HEK293T (cell line): ENCODE measurements around the gene ELOVL2.

Source experiments
- CTCF ChIA-PET: fragments of 350-600 bp; formaldehyde crosslinking; extraction: SDS; loops from one replicate; lab custom pipeline; 2021; ENCODE audit warnings: antibody characterized with exemption, inconsistent platforms; lab: Yijun Ruan, JAX
- POLR2A ChIA-PET: fragments of 350-600 bp; formaldehyde crosslinking; extraction: SDS; loops from one replicate; lab custom pipeline; 2020; ENCODE audit warnings: antibody characterized with exemption, inconsistent platforms; lab: Yijun Ruan, JAX
- DNase-seq: peaks from one replicate; pipeline ENCODE4 v3.0.0; 2012; ENCODE audit warnings: mixed read lengths; ENCODE audit errors: extremely low spot score
- ARNT ChIP-seq: fragments of 450-650 bp; IDR thresholded peaks from 2 replicates; pipeline ENCODE4 v1.6.1; 2017; ENCODE audit warnings: mild to moderate bottlenecking
- BHLHE40 ChIP-seq: fragments of 450-650 bp; IDR thresholded peaks from 2 replicates; pipeline ENCODE4 v1.6.1; 2016; ENCODE audit warnings: mild to moderate bottlenecking, moderate library complexity, borderline replicate concordance
- CTBP1 ChIP-seq: fragments of 450-650 bp; IDR thresholded peaks from 2 replicates; pipeline ENCODE4 v1.6.1; 2016; ENCODE audit warnings: borderline replicate concordance
- ELF4 ChIP-seq: fragments of 450-650 bp; IDR thresholded peaks from 2 replicates; pipeline ENCODE4 v1.6.1; 2017; ENCODE audit warnings: antibody characterized with exemption
- FOXA1 ChIP-seq: fragments of 450-650 bp; IDR thresholded peaks from 2 replicates; pipeline ENCODE4 v1.6.1; 2016; ENCODE audit warnings: mild to moderate bottlenecking
- FOXK2 ChIP-seq: fragments of 450-650 bp; IDR thresholded peaks from 2 replicates; pipeline ENCODE4 v1.6.1; 2016; ENCODE audit warnings: mild to moderate bottlenecking
- FOXM1 ChIP-seq: fragments of 450-650 bp; IDR thresholded peaks from 2 replicates; pipeline ENCODE4 v1.6.1; 2017; ENCODE audit warnings: mild to moderate bottlenecking, borderline replicate concordance
- HDGF ChIP-seq: fragments of 450-650 bp; IDR thresholded peaks from 2 replicates; pipeline ENCODE4 v1.6.1; 2017; ENCODE audit warnings: antibody characterized with exemption, borderline replicate concordance
- L3MBTL2 ChIP-seq: fragments of 450-650 bp; conservative IDR thresholded peaks from 2 replicates; pipeline ENCODE4 v1.6.1; 2016; ENCODE audit warnings: mild to moderate bottlenecking
- LEF1 ChIP-seq: fragments of 450-650 bp; IDR thresholded peaks from 2 replicates; pipeline ENCODE4 v1.6.1; 2017; ENCODE audit warnings: mild to moderate bottlenecking, borderline replicate concordance
- NFRKB ChIP-seq: fragments of 450-650 bp; IDR thresholded peaks from 2 replicates; pipeline ENCODE4 v1.6.1; 2016; ENCODE audit warnings: mild to moderate bottlenecking, moderate library complexity
- PKNOX1 ChIP-seq: fragments of 450-650 bp; IDR thresholded peaks from 2 replicates; pipeline ENCODE4 v1.6.1; 2016
- SP1 ChIP-seq: fragments of 450-650 bp; IDR thresholded peaks from 2 replicates; pipeline ENCODE4 v1.6.1; 2017
- SUZ12 ChIP-seq: fragments of 450-650 bp; IDR thresholded peaks from 2 replicates; pipeline ENCODE4 v1.6.1; 2016; ENCODE audit warnings: mild to moderate bottlenecking
- TARDBP ChIP-seq: fragments of 450-650 bp; IDR thresholded peaks from 2 replicates; pipeline ENCODE4 v1.6.1; 2016
- ZNF384 ChIP-seq: fragments of 450-650 bp; IDR thresholded peaks from 2 replicates; pipeline ENCODE4 v1.6.1; 2016

ELOVL2 gene

DNA sequence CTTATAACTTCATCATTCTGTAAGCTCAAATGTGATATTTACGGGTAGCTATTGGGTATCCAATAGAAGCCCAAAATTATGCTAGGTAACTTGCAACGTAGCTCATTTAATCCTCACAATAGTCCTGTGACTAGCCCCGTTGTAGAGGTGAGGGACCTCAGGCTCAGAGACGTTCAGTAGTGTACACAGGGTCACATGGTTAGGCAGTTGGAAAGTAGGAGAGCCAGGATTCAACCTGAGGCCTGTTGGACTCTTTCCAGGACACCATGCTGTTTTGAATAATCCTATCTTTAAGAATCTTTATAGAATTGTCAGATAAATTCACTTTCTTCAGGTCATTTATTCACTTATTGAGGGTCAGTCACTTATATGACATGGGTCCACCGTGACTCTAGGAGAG is 9.2 kb upstream of the ELOVL2 start:
- POLR2A ChIA-PET, result interaction anchor here (0.6 kb wide), 1 partner anchor 42 kb away, joined by 3 read pairs; no protein-coding TSS in a partner anchor
- CTCF ChIA-PET, result interaction anchor here (0.7 kb wide), 1 partner anchor 14 kb away, joined by 3 read pairs; no protein-coding TSS in a partner anchor
- no peak for TF ChIP-seq FOXA1
- no peak for TF ChIP-seq HDGF
- no peak for TF ChIP-seq FOXM1
- TF ChIP-seq ZNF384, result no peak
- TF ChIP-seq SP1, result no peak
- TF ChIP-seq CTBP1, result no peak
- TF ChIP-seq ARNT, result no peak
- no peak for TF ChIP-seq SUZ12
- no peak for TF ChIP-seq TARDBP
- no peak for TF ChIP-seq L3MBTL2
- no peak for TF ChIP-seq NFRKB
- no peak for TF ChIP-seq LEF1
- TF ChIP-seq BHLHE40, result no peak
- no peak for TF ChIP-seq PKNOX1
- TF ChIP-seq FOXK2, result no peak
- no peak for TF ChIP-seq ELF4
- DNase-seq, result no peak

- ChIA-PET POLR2A (no interaction called here), CTCF (no interaction called here)
- TF ChIP-seq TARDBP (no peak), LEF1 (no peak), NFRKB (no peak), FOXM1 (no peak)
- DNase-seq, result no peak
Observed at GRCh38 chr6:11050731-11051130, 6.6 kb upstream of the ELOVL2 start.

- TF ChIP-seq SUZ12 (no peak), PKNOX1 (no peak), FOXM1 (no peak), SP1 (no peak)
- ChIA-PET CTCF (no interaction called here), POLR2A (no interaction called here)
- no peak for DNase-seq
Observed at GRCh38 chr6:11044712-11045167, 635 bp upstream of the ELOVL2 start.

DNA sequence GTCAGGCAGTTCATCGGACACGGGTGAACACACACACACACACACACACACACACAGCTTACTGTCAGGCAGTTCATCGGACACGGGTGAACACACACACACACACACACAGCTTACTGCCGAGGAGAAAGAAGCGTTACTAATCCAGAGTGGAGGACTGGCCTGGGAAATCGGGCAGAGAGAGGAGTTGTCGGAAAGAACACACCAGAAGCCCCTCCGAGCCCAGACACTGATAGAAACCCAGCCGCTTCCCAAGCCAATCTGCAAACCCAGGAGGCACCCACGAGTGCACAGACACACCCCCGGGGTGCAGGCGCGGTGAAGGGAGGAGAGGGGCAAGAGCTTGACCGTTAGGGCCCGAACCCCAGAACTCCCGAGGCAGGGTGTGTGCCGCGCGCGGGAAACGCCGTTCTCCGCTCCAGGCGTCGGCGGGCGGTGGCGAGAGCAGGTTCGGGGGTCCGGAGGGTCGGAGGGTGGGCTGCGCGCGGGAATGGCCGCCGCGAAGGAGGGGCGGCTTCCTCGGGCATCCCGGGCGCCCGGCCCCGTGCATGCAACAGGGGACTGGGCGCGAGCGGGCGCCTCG is 636 bp downstream of the ELOVL2 start:
- CTCF ChIA-PET, result interaction anchor here (0.9 to 1.1 kb wide), 2 partner anchors 93 to 565 kb away, joined by 3 to 4 read pairs; no protein-coding TSS in a partner anchor
- TF ChIP-seq L3MBTL2 (peak; percentile 68), PKNOX1 (peak; percentile 63), FOXK2 (no peak)
- DNase-seq, result peak; percentile 30
- POLR2A ChIA-PET, result interaction anchor here (1.1 kb wide), 1 partner anchor 157 kb away, joined by 3 read pairs; the partner anchor contains the start of gene SYCP2L

DNA sequence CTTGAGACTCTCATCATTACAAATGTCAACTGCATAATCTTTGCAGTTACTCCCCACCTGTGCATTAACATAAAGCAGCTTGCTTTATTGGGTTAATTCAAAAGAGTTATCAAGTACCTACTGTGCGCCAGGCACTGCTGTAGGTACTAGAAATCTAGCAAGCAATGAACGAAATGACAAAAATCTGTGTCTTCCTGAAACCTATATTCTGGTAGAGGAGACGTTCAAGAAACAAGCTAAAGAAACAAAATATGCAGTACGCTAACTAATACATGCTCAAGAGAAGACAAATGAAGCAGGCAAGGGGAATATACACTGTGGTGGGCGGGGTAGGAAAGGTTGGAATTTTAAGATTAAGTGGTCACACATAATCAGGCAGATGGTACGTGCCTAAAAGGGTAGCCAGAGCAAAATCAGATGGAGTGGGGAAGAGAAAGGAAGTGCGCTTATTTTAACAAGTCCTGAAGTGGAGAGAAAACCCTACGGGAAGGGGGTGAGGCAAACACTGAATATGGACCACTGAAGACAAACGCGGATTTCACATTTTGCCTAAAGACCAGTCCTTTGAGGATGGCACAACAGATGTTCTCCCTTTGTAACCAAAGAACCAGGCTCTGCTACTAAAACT is 1.2 kb downstream of the ELOVL2 start:
- CTCF ChIA-PET, result interaction anchor here (0.9 to 1.1 kb wide), 3 partner anchors 88 to 565 kb away, joined by 3 to 4 read pairs (median 3); no protein-coding TSS in a partner anchor
- TF ChIP-seq L3MBTL2 (no peak), ZNF384 (no peak), PKNOX1 (no peak), HDGF (no peak), NFRKB (no peak), TARDBP (no peak), ARNT (no peak), FOXA1 (no peak)

DNA sequence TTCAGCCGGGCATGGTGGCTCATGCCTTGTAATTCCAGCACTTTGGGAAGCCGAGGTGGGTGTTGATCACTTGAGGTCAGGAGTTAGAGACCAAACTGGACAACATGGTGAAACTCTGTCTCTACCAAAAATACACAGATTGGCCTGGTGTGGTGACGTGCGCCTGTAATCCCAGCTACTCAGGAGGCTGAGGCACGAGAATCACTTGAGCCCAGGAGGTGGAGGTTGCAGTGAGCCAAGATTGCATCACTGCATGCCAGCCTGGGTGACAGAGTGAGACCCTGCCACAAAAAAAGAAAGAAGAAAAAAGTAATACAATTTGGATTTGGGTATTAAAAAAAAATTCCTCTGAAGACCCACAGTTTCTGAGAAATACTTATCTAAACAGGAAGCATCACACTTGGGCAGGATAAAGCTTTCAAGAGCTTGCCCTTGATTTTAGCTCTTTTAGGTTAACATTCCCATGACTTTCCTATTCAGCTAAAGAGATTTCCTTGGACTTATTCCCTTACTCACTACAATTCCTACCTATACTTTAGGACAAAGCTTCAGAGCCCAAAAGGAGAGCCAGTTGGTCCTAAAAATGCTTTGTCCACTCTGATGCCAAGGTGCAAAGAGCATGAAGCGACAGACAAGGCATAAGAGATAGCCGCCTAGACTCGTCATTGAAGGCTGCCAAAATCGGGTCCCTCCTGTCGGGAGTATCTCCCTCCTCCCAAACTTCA is 1.9 kb downstream of the ELOVL2 start:
- ChIA-PET CTCF (interaction anchor here (0.9 to 1.1 kb wide), 2 partner anchors 88 to 92 kb away, joined by 3 to 4 read pairs; no protein-coding TSS in a partner anchor), POLR2A (interaction anchor here (1.1 kb wide), 1 partner anchor 156 kb away, joined by 3 read pairs; the partner anchor contains the start of gene SYCP2L)
- TF ChIP-seq CTBP1 (no peak), NFRKB (no peak), FOXK2 (no peak), LEF1 (no peak), SP1 (no peak), ARNT (no peak), L3MBTL2 (no peak), ELF4 (no peak), PKNOX1 (no peak), TARDBP (no peak), FOXA1 (no peak), BHLHE40 (no peak), FOXM1 (no peak), ZNF384 (no peak), HDGF (no peak), SUZ12 (no peak)
- no peak for DNase-seq

More for the DNA sequence above, 1.2 kb downstream of the ELOVL2 start:
- POLR2A ChIA-PET, result interaction anchor here (1.1 kb wide), 1 partner anchor 156 kb away, joined by 3 read pairs; the partner anchor contains the start of gene SYCP2L
- DNase-seq, result no peak
